SK-N-MC (cell line): ENCODE results near the gene MAP3K15.

Source experiments
- DNase-seq: peaks from one replicate; pipeline ENCODE4 v3.0.0-alpha.2; 2011; ENCODE audit warnings: low read depth, low spot score
- H3K27ac ChIP-seq: fragments of 200-600 bp; sonication (generic); 2 replicates; pipeline ENCODE4 v1.5.1; 2016; ENCODE audit warnings: mixed run types
- H3K36me3 ChIP-seq: fragments of 200-600 bp; sonication (generic); 2 replicates; pipeline ENCODE4 v1.6.1; 2017; ENCODE audit warnings: antibody characterized with exemption, low read length, mixed read lengths; ENCODE audit not compliant: insufficient read depth
- H3K4me3 ChIP-seq: fragments of 200-600 bp; sonication (generic); 2 replicates; pipeline ENCODE4 v1.5.1; 2016
- H3K9ac ChIP-seq: fragments of 200-600 bp; sonication (generic); 2 replicates; pipeline ENCODE4 v1.8.0; 2017; ENCODE audit warnings: mixed run types, mixed read lengths; ENCODE audit not compliant: insufficient read length
- H3K9me3 ChIP-seq: fragments of 200-600 bp; sonication (generic); 2 replicates; pipeline ENCODE4 v1.6.1; 2017; ENCODE audit warnings: low read depth, mild to moderate bottlenecking, antibody characterized with exemption, low read length, moderate library complexity, mixed read lengths
- EZH2 ChIP-seq: fragments of 200-600 bp; sonication (generic); IDR thresholded peaks from one replicate; pipeline ENCODE4 v1.6.1; 2017; ENCODE audit warnings: antibody characterized with exemption
- FOXP2 ChIP-seq: optimal IDR thresholded peaks from 2 replicates; pipeline ENCODE3; 2011; ENCODE audit warnings: mild to moderate bottlenecking, moderate library complexity; ENCODE audit not compliant: insufficient read depth; ENCODE audit errors: extremely low read length, control extremely low read depth
- POLR2AphosphoS5 ChIP-seq: IDR thresholded peaks from 2 replicates; pipeline ENCODE4 v1.6.1; 2012; ENCODE audit warnings: mild to moderate bottlenecking, low read depth, low read length, borderline replicate concordance

Gene MAP3K15

GRCh38 chrX:19342331-19342906, 172.9 kb downstream of the MAP3K15 start:
- Histone ChIP-seq H3K36me3 (no peaks in the 10 kb centered on the region), H3K9ac (no peak overlapping the region), H3K9me3 (no peaks in the 10 kb centered on the region), H3K27ac (no peak overlapping the region), H3K4me3 (no peak overlapping the region)
- DNase-seq: no peak
- TF ChIP-seq EZH2 (no peak), POLR2AphosphoS5 (no peak), FOXP2 (no peak)

GRCh38 chrX:19334945-19335626, 180.2 kb downstream of the MAP3K15 start:
- Histone ChIP-seq H3K27ac (no peak overlapping the region), H3K4me3 (no peak overlapping the region), H3K36me3 (no peaks in the 10 kb centered on the region), H3K9ac (no peak overlapping the region), H3K9me3 (no peaks in the 10 kb centered on the region)
- TF ChIP-seq EZH2 (no peak), POLR2AphosphoS5 (no peak), FOXP2 (no peak)
- DNase-seq: peak; percentile 24

- peak overlapping the region; percentile 95 for H3K27ac ChIP-seq
- H3K36me3 ChIP-seq: no peaks in the 10 kb centered on the region
- no peaks in the 10 kb centered on the region for H3K9me3 ChIP-seq
- DNase-seq: peak; percentile 86
- peak overlapping the region; percentile 44; the same call in 1 of the 2 replicates for H3K4me3 ChIP-seq
- 0 out of 2 replicates have a peak, but pooled peaks have one; percentile 22 for TF ChIP-seq POLR2AphosphoS5
- TF ChIP-seq FOXP2: no peak
- no peak for TF ChIP-seq EZH2
- H3K9ac ChIP-seq: no peak overlapping the region
Observed at GRCh38 chrX:19332983-19333382, 182.3 kb downstream of the MAP3K15 start.

- no peaks in the 10 kb centered on the region for H3K9me3 ChIP-seq
- H3K27ac ChIP-seq: no peak overlapping the region
- no peaks in the 10 kb centered on the region for H3K36me3 ChIP-seq
- DNase-seq: no peak
- TF ChIP-seq POLR2AphosphoS5 (no peak), FOXP2 (no peak), EZH2 (no peak)
- H3K4me3 ChIP-seq: no peak overlapping the region
- no peak overlapping the region for H3K9ac ChIP-seq
Observed at GRCh38 chrX:19331831-19332230, 183.5 kb downstream of the MAP3K15 start.

- Histone ChIP-seq H3K9ac (no peak overlapping the region), H3K27ac (no peak overlapping the region), H3K9me3 (no peaks in the 10 kb centered on the region), H3K36me3 (no peaks in the 10 kb centered on the region), H3K4me3 (no peak overlapping the region)
- TF ChIP-seq EZH2 (no peak), POLR2AphosphoS5 (no peak), FOXP2 (no peak)
- no peak for DNase-seq
Observed at GRCh38 chrX:19326567-19326966, 188.7 kb downstream of the MAP3K15 start.
